Natural killer cell (primary cell): ENCODE data around the gene PPIF. TPM values are rescaled to one million over a fixed set of nuclear protein-coding genes. Genes with fewer than 3 reads are reported as not detected.

Source experiments
- ATAC-seq, 3 donors: fragments of 150-1000 bp in 2 of 3; fragments of 200-7000 bp in 1 of 3; cut with Tn5 transposase; 1 replicate in 1 of 3; 2 replicates in 2 of 3; pipeline ENCODE4 v1.10.0; 2021; ENCODE audit warnings: mild to moderate bottlenecking in 2 of 3, moderate library complexity in 2 of 3
- DNase-seq, 2 donors: peaks; one replicate each; pipeline versions ENCODE4 v3.0.0 to v3.0.0-alpha.2; 2013 to 2021; ENCODE audit warnings: mixed read lengths in 1 of 2
- H3K27ac ChIP-seq: one replicate; pipeline ENCODE4 v1.5.1; 2013; ENCODE audit warnings: mild to moderate bottlenecking, low read length
- H3K27me3 ChIP-seq: one replicate; pipeline ENCODE4 v1.6.1; 2013; ENCODE audit warnings: low read length; ENCODE audit not compliant: control insufficient read depth, insufficient read depth
- H3K36me3 ChIP-seq: one replicate; pipeline ENCODE4 v1.6.1; 2013; ENCODE audit warnings: low read length; ENCODE audit not compliant: control insufficient read depth, insufficient read depth
- H3K4me1 ChIP-seq: one replicate; pipeline ENCODE4 v1.6.1; 2013; ENCODE audit warnings: low read length; ENCODE audit not compliant: control insufficient read depth, insufficient read depth
- H3K4me3 ChIP-seq: one replicate; pipeline ENCODE4 v1.5.1; 2013; ENCODE audit warnings: low read length
- H3K9me3 ChIP-seq: one replicate; pipeline ENCODE4 v1.6.1; 2013; ENCODE audit warnings: low read length; ENCODE audit not compliant: control insufficient read depth, insufficient read depth
- H3K27ac Mint-ChIP-seq, 2 donors: one replicate each; pipeline ENCODE4 v1.8.0; 2022; ENCODE audit warnings: mild to moderate bottlenecking in 2 of 2, mixed read lengths in 2 of 2, moderate library complexity in 1 of 2
- H3K27me3 Mint-ChIP-seq, 2 donors: one replicate each; pipeline ENCODE4 v1.8.0; 2022; ENCODE audit warnings: low read depth in 2 of 2, mixed read lengths in 2 of 2
- H3K36me3 Mint-ChIP-seq: one replicate; pipeline ENCODE4 v1.8.0; 2022; ENCODE audit warnings: mixed read lengths
- H3K4me1 Mint-ChIP-seq, 2 donors: one replicate each; pipeline ENCODE4 v1.8.0; 2022; ENCODE audit warnings: mixed read lengths in 2 of 2
- H3K4me3 Mint-ChIP-seq: one replicate; pipeline ENCODE4 v1.8.0; 2022; ENCODE audit warnings: mild to moderate bottlenecking, moderate library complexity, mixed read lengths
- H3K9me3 Mint-ChIP-seq, 2 donors: one replicate each; pipeline ENCODE4 v1.8.0; 2022; ENCODE audit warnings: mixed read lengths in 2 of 2
- CTCF ChIP-seq: fragments of 200-600 bp; IDR thresholded peaks from one replicate; pipeline ENCODE4 v1.8.0; 2022; ENCODE audit warnings: antibody characterized with exemption
- WGBS: methylation state at CpG from one replicate; pipeline ENCODE4 v1.1.7; 2013; ENCODE audit warnings: missing lambda C conversion rate; ENCODE audit not compliant: insufficient coverage; 5-methylcytosine and 5-hydroxymethylcytosine counted together
- intact Hi-C: fragments of 100-400 bp; cut with micrococcal nuclease; formaldehyde crosslinking; loops from one replicate; pipeline ENCODE4 v1.14.2; 2022
- total RNA-seq, 4 donors: library from RNA; stranded (reverse); fragments of 120-200 nt in 1 of 4; gene quantifications; one replicate each; pipeline versions ENCODE4 v1.2.3 to v1.2.4, GENCODE V29; 2013 to 2022

Gene PPIF
- total RNA-seq, 3 donors from 2014 or later (not counting 1 experiment from before 2014, with no cell fraction given) = 59.5 to 99.1 (median 66.3) TPM

GRCh38 chr10:79390551-79391229 is 43.4 kb downstream of the PPIF start:
- Histone ChIP-seq H3K4me1 (peaks cover 6% of the 10 kb centered on the region), H3K27ac (no peak overlapping the region), H3K36me3 (no peaks in the 10 kb centered on the region), H3K9me3 (no peaks in the 10 kb centered on the region), H3K4me3 (no peak overlapping the region), H3K27me3 (no peaks in the 10 kb centered on the region)
- intact Hi-C loops = no loop called here
- Mint-ChIP-seq H3K27ac (no peak overlapping the region), H3K36me3 (no peaks in the 10 kb centered on the region), H3K9me3 (no peaks in the 10 kb centered on the region), H3K4me1 (peaks cover 0 to 15% of the 10 kb centered on the region in 2 donors), H3K27me3 (no peaks in the 10 kb centered on the region), H3K4me3 (no peak overlapping the region)
- TF ChIP-seq CTCF = no peak
- DNase-seq (peak in 1 of 2 donors; percentile 4), ATAC-seq (peak in 1 of 3 donors; percentile 33)
- 44% methylated on average over 16 of the region's 16 CpGs for WGBS

GRCh38 chr10:79391231-79392019 is 44.2 kb downstream of the PPIF start:
- H3K27me3 ChIP-seq = no peaks in the 10 kb centered on the region
- peaks cover 0 to 15% of the 10 kb centered on the region in 2 donors for H3K4me1 Mint-ChIP-seq
- no peaks in the 10 kb centered on the region for H3K9me3 ChIP-seq
- H3K4me3 Mint-ChIP-seq = no peak overlapping the region
- H3K4me1 ChIP-seq = peaks cover 6% of the 10 kb centered on the region
- ATAC-seq (no peak), DNase-seq (no peak)
- H3K4me3 ChIP-seq = no peak overlapping the region
- H3K36me3 ChIP-seq = no peaks in the 10 kb centered on the region
- H3K27ac ChIP-seq = no peak overlapping the region
- H3K27ac Mint-ChIP-seq = no peak overlapping the region
- H3K27me3 Mint-ChIP-seq = no peaks in the 10 kb centered on the region
- H3K9me3 Mint-ChIP-seq = no peaks in the 10 kb centered on the region
- no peaks in the 10 kb centered on the region for H3K36me3 Mint-ChIP-seq
- TF ChIP-seq CTCF = no peak
- WGBS = 95% methylated on average over 12 of the region's 12 CpGs
- intact Hi-C loops = no loop called here

GRCh38 chr10:79392020-79392398 is 44.7 kb downstream of the PPIF start:
- H3K4me3 Mint-ChIP-seq = no peak overlapping the region
- H3K36me3 Mint-ChIP-seq = no peaks in the 10 kb centered on the region
- H3K27me3 Mint-ChIP-seq = no peaks in the 10 kb centered on the region
- H3K4me1 Mint-ChIP-seq = peaks cover 0 to 15% of the 10 kb centered on the region in 2 donors
- WGBS = 91% methylated on average over 14 of the region's 14 CpGs
- ATAC-seq (no peak), DNase-seq (no peak)
- no peaks in the 10 kb centered on the region for H3K36me3 ChIP-seq
- no peak overlapping the region for H3K4me3 ChIP-seq
- H3K4me1 ChIP-seq = peaks cover 6% of the 10 kb centered on the region
- no peaks in the 10 kb centered on the region for H3K9me3 Mint-ChIP-seq
- H3K27ac ChIP-seq = no peak overlapping the region
- no peak overlapping the region for H3K27ac Mint-ChIP-seq
- intact Hi-C loops = no loop called here
- no peaks in the 10 kb centered on the region for H3K27me3 ChIP-seq
- no peak for TF ChIP-seq CTCF
- H3K9me3 ChIP-seq = no peaks in the 10 kb centered on the region
